Measurements from ENCODE around the gene ACTRT2. TPM values are rescaled to one million over a fixed set of nuclear protein-coding genes. Genes with fewer than 3 reads are reported as not detected.

Gene ACTRT2
- total and polyA plus RNA-seq, 2 of the 8 experiments (the other 6 are each of a cell fraction or from before 2014, with no cell fraction given): not detected

GRCh38 chr1:3058263-3059030 is 37.2 kb downstream of the ACTRT2 start:
- no peak overlapping the region for H2BK5ac ChIP-seq (ENCODE audit: low read depth, low read length)
- POLR2A ChIA-PET (ENCODE audit: partially characterized antibody): no interaction called here
- H3K36me3 ChIP-seq (ENCODE audit: control insufficient read depth in 2 of 4, insufficient read depth in 4 of 4, low read length in 3 of 4): no peaks in the 10 kb centered on the region; a peak in 1 of 8 replicates
- no peak overlapping the region for H2AFZ ChIP-seq (ENCODE audit: low read length)
- TF ChIP-seq RXRA (IDR thresholded peaks at IDR 0.05; ENCODE audit: insufficient read depth, low read depth, low read length): no peak
- TF ChIP-seq NRF1 (IDR thresholded peaks at IDR 0.05; ENCODE audit: low read depth, low read length): no peak
- no peak for TF ChIP-seq BCL11A (IDR thresholded peaks at IDR 0.05; ENCODE audit: low read depth in 2 of 2, low read length in 2 of 2)
- no peak for TF ChIP-seq SIRT6 (IDR thresholded peaks at IDR 0.05; ENCODE audit: low read length)
- TF ChIP-seq TAF7 (optimal IDR thresholded peaks at IDR 0.05; ENCODE audit: borderline replicate concordance, low read depth, low read length): no peak
- TF ChIP-seq SP1 (IDR thresholded peaks at IDR 0.05; ENCODE audit: low read depth, low read length): no peak
- no peak overlapping the region for H3K9ac ChIP-seq (replicated peaks in 1 of 4; ENCODE audit: extremely low read depth in 1 of 4, low read depth in 3 of 4, low read length in 3 of 4)
- DNase-seq (ENCODE audit: low read depth in 1 of 2, low spot score in 2 of 2) (no peak), FAIRE-seq (no peak)
- H3K4me1 ChIP-seq (replicated peaks in 1 of 4; ENCODE audit: control insufficient read depth in 3 of 4, insufficient read depth in 4 of 4, low read length in 3 of 4): peaks cover 0 to 19% (median 7%) of the 10 kb centered on the region in 4 experiments; a peak in 3 of 7 replicates
- H3K79me1 ChIP-seq (ENCODE audit: low read depth, low read length): no peaks in the 10 kb centered on the region
- H3K56ac ChIP-seq (replicated peaks; ENCODE audit: insufficient read length, low read depth, low read length): no peak overlapping the region
- no peaks in the 10 kb centered on the region for H3K79me2 ChIP-seq (ENCODE audit: control insufficient read depth in 1 of 2, insufficient read depth in 2 of 2, low read length in 2 of 2)
- no peak overlapping the region for H3K4me2 ChIP-seq (ENCODE audit: insufficient read depth in 1 of 2, low read depth in 2 of 2, low read length in 2 of 2)
- peaks cover 3% of the 10 kb centered on the region; the same call in 1 of the 2 replicates for H3K23me2 ChIP-seq (ENCODE audit: low read depth, low read length)
- WGBS, 2 experiments (ENCODE audit: extremely low coverage in 1 of 2, insufficient coverage in 1 of 2, insufficient read length in 1 of 2, insufficient replicate concordance in 2 of 2, low coverage in 1 of 2, low lambda C conversion rate in 2 of 2, missing lambda C conversion rate in 1 of 2): 80% methylated on average over 10 of the region's 10 CpGs; no CpG with 5 or more reads in 1 of the 2 experiments
- no peak overlapping the region for H2BK12ac ChIP-seq (ENCODE audit: low read depth, low read length)
- H3K27me3 ChIP-seq (replicated peaks in 1 of 4; ENCODE audit: control insufficient read depth in 3 of 4, extremely low read depth in 1 of 4, insufficient read depth in 3 of 4, low read length in 3 of 4): peaks cover 21 to 32% (median 29%) of the 10 kb centered on the region in 4 experiments
- CTCF ChIA-PET (ENCODE audit: partially characterized antibody): no interaction called here
- H4K5ac ChIP-seq (ENCODE audit: insufficient read length, low read depth, low read length): no peak overlapping the region
- H3K23ac ChIP-seq (ENCODE audit: insufficient read length): no peak overlapping the region
- H3K14ac ChIP-seq (ENCODE audit: insufficient read length): no peak overlapping the region
- peaks cover 18 to 22% of the 10 kb centered on the region in 2 experiments; a peak in 3 of 4 replicates for H3K9me3 ChIP-seq (ENCODE audit: insufficient read depth in 2 of 2, low read depth in 1 of 2, low read length in 1 of 2)
- no peak overlapping the region for H2AK5ac ChIP-seq (ENCODE audit: low read depth, low read length)
- H3K4ac ChIP-seq (replicated peaks; ENCODE audit: insufficient read length, low read depth, low read length): no peak overlapping the region
- no peaks in the 10 kb centered on the region for H4K20me1 ChIP-seq (replicated peaks in 1 of 2; ENCODE audit: control insufficient read depth in 1 of 2, insufficient read depth in 2 of 2, low read length in 2 of 2)
- H3K4me3 ChIP-seq (ENCODE audit: extremely low read depth in 1 of 4, insufficient read depth in 2 of 4, low read depth in 3 of 4, low read length in 4 of 4): no peak overlapping the region
- H3K27ac ChIP-seq (ENCODE audit: low read depth, low read length): no peak overlapping the region
- no peak overlapping the region for H2BK20ac ChIP-seq (ENCODE audit: low read length)
- H4K91ac ChIP-seq (replicated peaks; ENCODE audit: insufficient read length, low read length): no peak overlapping the region
- no peak overlapping the region for H3K18ac ChIP-seq (ENCODE audit: extremely low read depth, low read length)
- H2BK15ac ChIP-seq (ENCODE audit: low read length): no peak overlapping the region
- H2BK120ac ChIP-seq (replicated peaks; ENCODE audit: low read depth, low read length): no peak overlapping the region
- H4K8ac ChIP-seq (ENCODE audit: extremely low read depth, insufficient read depth, low read length): no peak overlapping the region

Measured in H1 (cell line).